Adrenal gland (tissue), 5 donors: ENCODE measurements around the gene LILRA5.

Source experiments
- POLR2A ChIP-seq, 2 donors: fragments of 450-650 bp; IDR thresholded peaks; one replicate each; pipeline ENCODE4 v1.6.1; 2017; ENCODE audit warnings: antibody characterized with exemption in 2 of 2, mild to moderate bottlenecking in 2 of 2, moderate library complexity in 1 of 2
- TF ChIP-seq, protein P1 (sequence below), 6 experiments: fragments of 450-650 bp in 4 of 6; fragments of 200-600 bp in 2 of 6; sonication (generic) in 1 of 6; IDR thresholded peaks; 1 replicate in 5 of 6; 2 replicates in 1 of 6; pipeline versions ENCODE4 v1.5.1 to v1.8.0; 2016 to 2021; ENCODE audit warnings: antibody characterized with exemption in 6 of 6, mild to moderate bottlenecking in 2 of 6, moderate library complexity in 1 of 6
- donor health status: DM: no; HTN: no; CAD: no.

DNA sequence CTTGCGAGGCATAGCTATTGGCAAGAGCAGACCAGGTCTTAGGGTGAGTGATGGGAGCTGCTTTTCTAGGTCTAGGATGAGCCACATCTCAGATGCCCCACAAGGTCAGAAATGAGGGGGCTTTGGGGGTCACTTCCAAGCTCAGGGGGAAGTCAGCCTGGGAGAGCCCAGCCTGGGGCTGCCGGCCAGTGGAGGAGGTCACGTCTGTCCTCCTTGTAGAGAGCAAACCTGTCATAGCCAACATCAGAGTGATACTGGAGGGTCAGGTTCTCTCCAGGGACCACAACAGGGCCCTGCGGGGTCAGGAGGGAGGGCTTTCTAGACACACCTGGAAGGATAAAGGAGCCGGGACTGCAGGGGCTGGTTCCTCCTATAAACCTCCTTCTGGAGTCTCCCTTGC lies 2.4 kb downstream of the LILRA5 start:
- TF ChIP-seq, protein P1, sequence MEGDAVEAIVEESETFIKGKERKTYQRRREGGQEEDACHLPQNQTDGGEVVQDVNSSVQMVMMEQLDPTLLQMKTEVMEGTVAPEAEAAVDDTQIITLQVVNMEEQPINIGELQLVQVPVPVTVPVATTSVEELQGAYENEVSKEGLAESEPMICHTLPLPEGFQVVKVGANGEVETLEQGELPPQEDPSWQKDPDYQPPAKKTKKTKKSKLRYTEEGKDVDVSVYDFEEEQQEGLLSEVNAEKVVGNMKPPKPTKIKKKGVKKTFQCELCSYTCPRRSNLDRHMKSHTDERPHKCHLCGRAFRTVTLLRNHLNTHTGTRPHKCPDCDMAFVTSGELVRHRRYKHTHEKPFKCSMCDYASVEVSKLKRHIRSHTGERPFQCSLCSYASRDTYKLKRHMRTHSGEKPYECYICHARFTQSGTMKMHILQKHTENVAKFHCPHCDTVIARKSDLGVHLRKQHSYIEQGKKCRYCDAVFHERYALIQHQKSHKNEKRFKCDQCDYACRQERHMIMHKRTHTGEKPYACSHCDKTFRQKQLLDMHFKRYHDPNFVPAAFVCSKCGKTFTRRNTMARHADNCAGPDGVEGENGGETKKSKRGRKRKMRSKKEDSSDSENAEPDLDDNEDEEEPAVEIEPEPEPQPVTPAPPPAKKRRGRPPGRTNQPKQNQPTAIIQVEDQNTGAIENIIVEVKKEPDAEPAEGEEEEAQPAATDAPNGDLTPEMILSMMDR (IDR thresholded peaks at IDR 0.05), result no peak
- TF ChIP-seq POLR2A (IDR thresholded peaks at IDR 0.05), result no peak
